Right ventricle myocardium superior (tissue), 1 donor: ENCODE data around the gene OGG1. TPM values are rescaled to one million over a fixed set of nuclear protein-coding genes. Genes with fewer than 3 reads are reported as not detected.

Experiments
- ATAC-seq: fragments of 200-7000 bp; cut with Tn5 transposase; one replicate; pipeline ENCODE4 v1.9.1; 2020; ENCODE audit warnings: mild to moderate bottlenecking; ENCODE audit not compliant: poor library complexity
- DNase-seq: peaks from one replicate; pipeline ENCODE4 v3.0.0-alpha.2; 2020
- intact Hi-C: fragments of 100-400 bp; cut with DNase I; formaldehyde crosslinking; loops from one replicate; pipeline ENCODE4 v1.11.2; 2022
- total RNA-seq: library from RNA; stranded (reverse); fragmentation: NEBNext Ultra II Directional; extraction: Animal tissue kit (Norgen Biotek cat#: 25700); gene quantifications from one replicate; pipeline ENCODE4 v1.2.1, GENCODE V29; 2021
- donor health status: DM: no; HTN: yes; CAD: no; lungs with severe emphysema.

The OGG1 gene
- total RNA-seq, 1 donor from 2014 or later = 8.3 TPM

DNA sequence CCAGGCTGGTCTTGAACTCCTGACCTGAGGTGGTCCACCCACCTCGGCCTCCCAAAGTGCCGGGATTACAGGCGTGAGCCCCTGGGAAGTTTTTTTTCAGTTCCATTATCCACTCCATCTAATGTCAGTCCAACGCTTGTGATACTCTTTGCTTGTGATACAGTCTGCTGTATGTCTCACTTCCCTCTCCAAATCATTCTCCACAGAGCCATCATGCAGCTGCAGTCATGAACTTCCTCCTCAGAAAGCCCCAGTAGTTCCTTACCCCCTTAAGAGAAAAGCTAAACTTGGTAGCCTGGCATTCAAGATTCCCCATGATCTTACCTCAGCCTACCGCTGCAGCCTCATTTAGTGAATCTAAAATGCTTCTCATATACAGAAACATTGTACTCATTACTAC lies 45.5 kb downstream of the OGG1 start:
- ATAC-seq (no peak), DNase-seq (no peak)
- intact Hi-C loops = no loop called here

DNA sequence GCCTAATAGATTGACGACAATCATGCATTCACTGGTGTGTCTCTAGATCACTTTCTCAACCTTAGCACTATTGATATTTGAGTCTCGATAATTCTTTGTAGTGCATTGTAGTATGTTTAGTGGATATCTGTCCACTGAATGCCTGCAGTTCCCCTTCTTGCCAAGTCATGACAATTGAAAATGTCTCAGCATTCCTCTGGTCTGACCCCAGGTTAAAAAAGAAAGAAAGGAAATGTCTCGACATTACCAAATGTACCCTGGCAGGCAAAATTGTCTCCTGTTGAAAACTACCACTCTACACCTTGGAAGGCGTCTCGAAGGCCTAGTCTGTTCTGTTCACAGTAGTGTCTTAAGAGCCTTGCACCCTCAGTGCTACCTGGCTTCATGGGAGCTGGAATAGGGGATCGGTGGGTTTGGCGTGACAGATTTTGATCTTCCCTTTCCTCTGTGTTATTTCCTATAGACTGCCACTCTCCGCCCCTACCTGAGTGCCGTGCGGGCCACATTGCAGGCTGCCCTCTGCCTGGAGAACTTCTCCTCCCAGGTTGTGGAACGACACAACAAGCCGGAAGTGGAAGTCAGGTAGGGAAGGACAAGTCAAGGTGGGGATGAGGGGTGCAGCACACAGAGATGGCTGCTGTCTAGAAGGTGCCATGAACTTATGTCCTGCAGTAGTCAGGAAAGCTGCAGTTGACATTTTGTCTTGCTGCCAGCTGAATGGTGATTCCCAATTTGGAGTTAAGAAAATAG lies 47.6 kb downstream of the OGG1 start:
- no peak for DNase-seq
- intact Hi-C loops = no loop called here

GRCh38 chr3:9800529-9800928 lies 50.8 kb downstream of the OGG1 start:
- ATAC-seq (no peak), DNase-seq (no peak)
- intact Hi-C loops = no loop called here

More for the DNA sequence above, 47.6 kb downstream of the OGG1 start:
- no peak for ATAC-seq

GRCh38 chr3:9803494-9803893 lies 53.7 kb downstream of the OGG1 start:
- intact Hi-C loops = no loop called here
- DNase-seq (no peak), ATAC-seq (peak; percentile 17)

DNA sequence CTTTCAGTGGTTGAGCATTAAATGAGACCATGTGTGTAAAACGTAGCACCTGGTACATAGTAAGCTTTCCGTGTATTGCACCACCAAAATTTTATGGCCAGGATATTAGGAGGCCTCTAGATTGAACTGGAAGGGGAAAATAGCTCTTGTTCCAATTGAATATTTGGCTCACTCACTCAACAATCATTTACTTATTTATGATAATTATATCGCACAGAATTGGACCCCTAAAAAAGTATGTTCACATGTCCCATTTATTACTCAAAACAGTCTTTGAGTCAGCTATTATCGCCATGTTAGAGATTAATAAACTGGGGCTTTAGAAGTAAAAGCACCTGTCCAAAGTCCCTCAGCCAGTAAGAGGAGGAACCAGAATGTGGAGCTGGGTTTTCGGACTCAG lies 55.2 kb downstream of the OGG1 start:
- no peak for DNase-seq
- intact Hi-C loops = no loop called here
- ATAC-seq = no peak

DNA sequence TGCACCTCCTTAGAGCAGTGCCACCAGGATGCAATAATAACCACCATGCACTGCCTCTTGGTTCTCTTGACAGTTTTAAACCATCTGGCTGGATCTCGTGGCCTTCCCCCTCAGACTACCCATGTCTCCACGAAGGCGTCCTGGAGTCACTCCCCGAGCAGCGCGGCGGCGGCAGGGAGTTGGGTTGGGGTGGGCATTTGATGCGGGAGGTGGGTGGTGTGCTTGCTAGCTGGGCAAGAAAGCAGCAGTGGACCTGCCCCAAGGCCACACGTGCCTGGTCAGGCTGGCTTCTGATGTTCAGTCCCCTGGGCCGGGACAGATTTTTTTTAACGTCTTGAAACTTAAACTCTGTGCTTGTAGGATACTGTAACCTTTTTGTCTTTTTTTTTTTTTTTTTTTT lies 56.4 kb downstream of the OGG1 start:
- no peak for DNase-seq
- no peak for ATAC-seq
- intact Hi-C loops = no loop called here

Other genes starting within 250 kb of the OGG1 start
- gene LHFPL4, start 196.1 kb upstream of the OGG1 start, total RNA-seq = not detected
- gene MTMR14, start 100.4 kb upstream of the OGG1 start, total RNA-seq = 40.6 TPM
- gene CPNE9, start 46.1 kb upstream of the OGG1 start, total RNA-seq = not detected
- 7.5 TPM for gene BRPF1, start 18.2 kb upstream of the OGG1 start, total RNA-seq
- gene CAMK1, start 20.0 kb downstream of the OGG1 start, total RNA-seq = 12.4 TPM
- 47.7 TPM for gene TADA3, start 42.5 kb downstream of the OGG1 start, total RNA-seq
- 62.0 TPM for gene ARPC4, start 43.1 kb downstream of the OGG1 start, total RNA-seq
- gene TTLL3, start 60.3 kb downstream of the OGG1 start, total RNA-seq = 11.1 TPM
- 36.3 TPM for gene RPUSD3, start 94.1 kb downstream of the OGG1 start, total RNA-seq
- 4.0 TPM for gene CIDEC, start 130.3 kb downstream of the OGG1 start, total RNA-seq
- gene JAGN1, start 140.7 kb downstream of the OGG1 start, total RNA-seq = 18.8 TPM
- gene IL17RE, start 152.9 kb downstream of the OGG1 start, total RNA-seq = 0.46 TPM
- 33.2 TPM for gene IL17RC, start 167.1 kb downstream of the OGG1 start, total RNA-seq
- 63.9 TPM for gene CRELD1, start 183.9 kb downstream of the OGG1 start, total RNA-seq
- 0.46 TPM for gene PRRT3, start 202.5 kb downstream of the OGG1 start, total RNA-seq
- gene EMC3, start 236.9 kb downstream of the OGG1 start, total RNA-seq = 108 TPM